Right lobe of liver (tissue), 4 donors: ENCODE measurements around the gene GNAL.

ENCODE experiments used
- CTCF ChIP-seq, 4 donors: fragments of 200-600 bp in 3 of 4; fragments of 450-650 bp in 1 of 4; IDR thresholded peaks; one replicate each; pipeline versions ENCODE4 v1.5.1 to v1.8.0; 2016 to 2022; ENCODE audit warnings: antibody characterized with exemption in 4 of 4, mild to moderate bottlenecking in 2 of 4
- POLR2A ChIP-seq: fragments of 450-650 bp; IDR thresholded peaks from one replicate; pipeline ENCODE4 v1.6.1; 2017; ENCODE audit warnings: antibody characterized with exemption, mild to moderate bottlenecking
- donor health status: DM: no; HTN: no; CAD: no.
- donor health status: DM: no; HTN: no; CAD: no.
- donor health status: DM: no; HTN: yes; CAD: no.

GRCh38 chr18:11899063-11899462, 210.0 kb downstream of the GNAL start:
- no peak for TF ChIP-seq CTCF (IDR thresholded peaks at IDR 0.05)
- no peak for TF ChIP-seq POLR2A
